ENCODE results near the gene RPS6KA3. TPM values are rescaled to one million over a fixed set of nuclear protein-coding genes. Genes with fewer than 3 reads are reported as not detected.
"Not testable (repeated sequence)": the region's sequence is repeated elsewhere in the genome, so short reads cannot be mapped to it uniquely, and the experiment has no call there.

The RPS6KA3 gene
- total RNA-seq, 1 donor from 2014 or later, result 26.6 TPM

GRCh38 chrX:20177093-20177492 lies 89.6 kb downstream of the RPS6KA3 start:
- no peaks in the 10 kb centered on the region for H3K36me3 ChIP-seq (ENCODE audit: control insufficient read depth, insufficient read depth, low read length)
- no peak for TF ChIP-seq CTCF (IDR thresholded peaks at IDR 0.05; ENCODE audit: insufficient read depth, low read length, poor library complexity, severe bottlenecking)
- no peak for DNase-seq (ENCODE audit: low read depth)
- no peaks in the 10 kb centered on the region for H3K27me3 ChIP-seq (ENCODE audit: control insufficient read depth, insufficient read depth, low read length)
- H3K4me3 ChIP-seq (ENCODE audit: low read depth, low read length), result no peak overlapping the region

GRCh38 chrX:20173856-20174255 lies 92.9 kb downstream of the RPS6KA3 start:
- Histone ChIP-seq H3K36me3 (ENCODE audit: control insufficient read depth, insufficient read depth, low read length) (no peaks in the 10 kb centered on the region), H3K27me3 (ENCODE audit: control insufficient read depth, insufficient read depth, low read length) (no peaks in the 10 kb centered on the region), H3K4me3 (ENCODE audit: low read depth, low read length) (no peak overlapping the region)
- no peak for TF ChIP-seq CTCF (IDR thresholded peaks at IDR 0.05; ENCODE audit: insufficient read depth, low read length, poor library complexity, severe bottlenecking)
- DNase-seq (ENCODE audit: low read depth), result no peak

DNA sequence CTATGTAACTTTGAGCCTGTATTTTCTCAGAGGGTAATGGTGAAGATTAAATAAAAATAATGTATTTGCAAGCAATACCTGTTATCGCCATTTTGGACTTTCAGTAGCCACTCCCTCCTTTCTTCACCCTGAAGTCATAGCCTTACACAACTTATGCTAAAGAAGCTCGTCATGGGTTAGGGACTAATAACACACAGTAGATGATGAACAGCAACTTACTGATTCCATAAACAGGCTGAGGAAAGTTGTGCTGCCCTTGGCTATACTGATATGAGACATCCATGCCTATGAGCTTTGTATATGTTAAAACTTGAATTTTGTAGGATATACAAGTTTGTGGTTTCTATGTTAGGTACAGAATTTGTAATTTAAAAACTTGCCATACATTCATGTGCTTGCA lies 93.4 kb downstream of the RPS6KA3 start:
- no peak for TF ChIP-seq CTCF (IDR thresholded peaks at IDR 0.05; ENCODE audit: insufficient read depth, low read length, poor library complexity, severe bottlenecking)
- DNase-seq (ENCODE audit: low read depth), result no peak
- H3K4me3 ChIP-seq (ENCODE audit: low read depth, low read length), result no peak overlapping the region
- H3K36me3 ChIP-seq (ENCODE audit: control insufficient read depth, insufficient read depth, low read length), result no peaks in the 10 kb centered on the region
- no peaks in the 10 kb centered on the region for H3K27me3 ChIP-seq (ENCODE audit: control insufficient read depth, insufficient read depth, low read length)

DNA sequence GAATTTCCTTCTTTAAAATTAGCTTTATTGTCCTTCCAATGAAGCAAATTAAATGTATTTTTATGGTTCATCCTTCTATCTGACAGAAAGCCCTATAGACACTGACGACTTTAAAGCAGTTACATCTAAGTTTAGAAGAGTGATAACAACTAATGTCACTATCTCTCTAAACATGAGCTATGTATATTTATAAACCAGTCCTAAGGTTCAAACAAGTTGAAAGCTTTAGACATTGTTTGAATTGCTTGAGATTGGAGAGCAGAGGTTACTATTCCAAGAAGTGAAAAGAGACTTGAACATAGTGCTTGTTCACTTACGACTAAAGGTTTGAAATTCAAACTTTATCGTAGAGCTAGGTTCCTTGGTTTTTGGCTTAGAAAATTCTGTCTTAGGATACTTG lies 94.8 kb downstream of the RPS6KA3 start:
- no peak for TF ChIP-seq CTCF (IDR thresholded peaks at IDR 0.05; ENCODE audit: insufficient read depth, low read length, poor library complexity, severe bottlenecking)

GRCh38 chrX:20162516-20162915 lies 104.2 kb downstream of the RPS6KA3 start:
- not testable (repeated sequence) for H3K4me3 ChIP-seq (ENCODE audit: low read depth, low read length); H3K27me3 ChIP-seq (ENCODE audit: control insufficient read depth, insufficient read depth, low read length); DNase-seq (ENCODE audit: low read depth); H3K36me3 ChIP-seq (ENCODE audit: control insufficient read depth, insufficient read depth, low read length)

More for the DNA sequence above, 94.8 kb downstream of the RPS6KA3 start:
- no peak for DNase-seq (ENCODE audit: low read depth)
- Histone ChIP-seq H3K36me3 (ENCODE audit: control insufficient read depth, insufficient read depth, low read length) (no peaks in the 10 kb centered on the region), H3K27me3 (ENCODE audit: control insufficient read depth, insufficient read depth, low read length) (no peaks in the 10 kb centered on the region), H3K4me3 (ENCODE audit: low read depth, low read length) (no peak overlapping the region)

DNA sequence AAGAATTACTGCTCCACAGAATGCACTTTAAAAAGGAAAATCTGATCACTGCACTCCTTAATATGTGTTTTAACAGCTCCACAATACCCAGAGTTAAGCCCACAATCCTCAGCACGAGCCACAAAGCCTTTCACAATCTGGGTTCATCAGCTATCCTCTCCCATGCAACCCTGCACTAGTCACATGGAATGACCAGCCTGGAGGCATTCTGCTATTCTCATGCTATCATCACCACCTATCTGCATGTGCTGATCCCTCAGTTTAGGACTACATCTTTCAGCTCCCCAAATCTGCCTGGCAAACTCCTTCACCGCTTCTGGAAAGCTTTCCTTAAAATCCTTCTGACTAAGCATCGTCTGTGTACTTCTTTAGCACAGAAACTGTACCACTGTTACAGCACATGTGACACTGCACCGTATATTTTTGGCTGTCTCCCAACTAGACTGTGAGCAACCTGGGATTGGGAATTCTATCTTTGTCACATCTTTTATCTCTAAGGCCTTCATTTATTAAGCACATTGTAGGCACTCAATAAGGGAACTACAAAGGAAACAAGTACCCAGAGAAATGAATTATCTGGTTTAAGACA lies 106.8 kb downstream of the RPS6KA3 start:
- H3K27me3 ChIP-seq (ENCODE audit: control insufficient read depth, insufficient read depth, low read length), result peaks cover 2% of the 10 kb centered on the region
- H3K4me3 ChIP-seq (ENCODE audit: low read depth, low read length), result no peak overlapping the region
- DNase-seq (ENCODE audit: low read depth), result no peak
- TF ChIP-seq CTCF (IDR thresholded peaks at IDR 0.05; ENCODE audit: insufficient read depth, low read length, poor library complexity, severe bottlenecking), result no peak
- H3K36me3 ChIP-seq (ENCODE audit: control insufficient read depth, insufficient read depth, low read length), result no peaks in the 10 kb centered on the region
